ENCODE measurements around the gene SP100. TPM values are rescaled to one million over a fixed set of nuclear protein-coding genes. Genes with fewer than 3 reads are reported as not detected.

SP100 gene
- total and polyA plus RNA-seq, 2 of the 13 experiments (the other 11 are each of a cell fraction or from before 2014, with no cell fraction given), result 12.6 to 16.5 TPM

GRCh38 chr2:230540332-230540731 lies 124.3 kb downstream of the SP100 start:
- no peak overlapping the region for H3K9ac ChIP-seq (ENCODE audit: insufficient read depth, low read depth, low read length)
- no peak overlapping the region for H3K4me2 ChIP-seq (ENCODE audit: low read depth, low read length)
- H2AFZ ChIP-seq (ENCODE audit: low read length), result no peak overlapping the region
- no peak overlapping the region for H3K4me3 ChIP-seq (replicated peaks in 1 of 3; ENCODE audit: insufficient read depth in 1 of 3, low read depth in 2 of 3, low read length in 3 of 3)
- H3K27ac ChIP-seq (ENCODE audit: extremely low read length, insufficient read depth, low read length), result no peak overlapping the region
- no peaks in the 10 kb centered on the region for H3K36me3 ChIP-seq (replicated peaks in 1 of 2; ENCODE audit: control insufficient read depth in 1 of 2, insufficient read depth in 2 of 2, low read length in 2 of 2)
- intact Hi-C loops (cut with micrococcal nuclease; ENCODE audit: unreplicated experiment), result no loop called here
- 5% methylated on average over 1 of the region's 1 CpG for WGBS (ENCODE audit: low lambda C conversion rate)
- FAIRE-seq (no peak), ATAC-seq (no peak), DNase-seq (ENCODE audit: low spot score) (no peak)
- no peaks in the 10 kb centered on the region for H3K9me3 ChIP-seq (ENCODE audit: low read length)
- no TSS peak for BruUV-seq (replicated peaks)
- in situ Hi-C loops (cut with HindIII; ENCODE audit: extremely low pct_ligation_motif_present, low pct_unique_long_range_greater_than_20kb), result no loop called here
- H3K27me3 ChIP-seq (ENCODE audit: control insufficient read depth in 1 of 2, insufficient read depth in 2 of 2, low read length in 2 of 2), result no peaks in the 10 kb centered on the region; a peak in 1 of 5 replicates
- TF ChIP-seq MAFF (IDR thresholded peaks at IDR 0.05; ENCODE audit: low read depth, low read length) (peak; percentile 53), MAFK (conservative IDR thresholded peaks at IDR 0.05 in 1 of 2, IDR thresholded peaks at IDR 0.05 in 1 of 2; ENCODE audit: low read length in 2 of 2) (peak; percentile 68 to 80), BATF2 (CRISPR knock-in tag; IDR thresholded peaks at IDR 0.05) (no peak), ZNF232 (CRISPR knock-in tag; IDR thresholded peaks at IDR 0.05; ENCODE audit: borderline replicate concordance) (no peak)
- CTCF ChIA-PET (ENCODE audit: low intra/inter-chr PET ratio, low total read pairs), result no interaction called here
- H3K79me2 ChIP-seq (ENCODE audit: insufficient read depth, low read length), result no peaks in the 10 kb centered on the region
- POLR2A ChIA-PET, result no interaction called here
- H4K20me1 ChIP-seq (ENCODE audit: insufficient read depth, low read length), result no peaks in the 10 kb centered on the region
- no peaks in the 10 kb centered on the region for H3K4me1 ChIP-seq (ENCODE audit: insufficient read depth, low read length)

- Histone ChIP-seq H3K9ac (ENCODE audit: insufficient read depth, low read depth, low read length) (no peak overlapping the region), H3K4me2 (ENCODE audit: low read depth, low read length) (no peak overlapping the region), H3K4me3 (replicated peaks in 1 of 3; ENCODE audit: insufficient read depth in 1 of 3, low read depth in 2 of 3, low read length in 3 of 3) (no peak overlapping the region), H3K4me1 (ENCODE audit: insufficient read depth, low read length) (no peaks in the 10 kb centered on the region), H4K20me1 (ENCODE audit: insufficient read depth, low read length) (no peaks in the 10 kb centered on the region), H3K27ac (ENCODE audit: extremely low read length, insufficient read depth, low read length) (no peak overlapping the region), H3K9me3 (ENCODE audit: low read length) (no peaks in the 10 kb centered on the region), H3K27me3 (ENCODE audit: control insufficient read depth in 1 of 2, insufficient read depth in 2 of 2, low read length in 2 of 2) (no peaks in the 10 kb centered on the region; a peak in 1 of 5 replicates), H3K36me3 (replicated peaks in 1 of 2; ENCODE audit: control insufficient read depth in 1 of 2, insufficient read depth in 2 of 2, low read length in 2 of 2) (no peaks in the 10 kb centered on the region), H3K79me2 (ENCODE audit: insufficient read depth, low read length) (no peaks in the 10 kb centered on the region), H2AFZ (ENCODE audit: low read length) (no peak overlapping the region)
- WGBS (ENCODE audit: low lambda C conversion rate), result 25% methylated on average over 3 of the region's 3 CpGs
- in situ Hi-C loops (cut with HindIII; ENCODE audit: extremely low pct_ligation_motif_present, low pct_unique_long_range_greater_than_20kb), result no loop called here
- FAIRE-seq (no peak), ATAC-seq (no peak), DNase-seq (ENCODE audit: low spot score) (no peak)
- intact Hi-C loops (cut with micrococcal nuclease; ENCODE audit: unreplicated experiment), result no loop called here
- POLR2A ChIA-PET, result no interaction called here
- no TSS peak for BruUV-seq (replicated peaks)
- TF ChIP-seq SAFB2 (CRISPR knock-in tag; IDR thresholded peaks at IDR 0.05; ENCODE audit: borderline replicate concordance, low read depth), result no peak
- no peak for TF ChIP-seq U2AF1 (optimal IDR thresholded peaks at IDR 0.05; ENCODE audit: low read depth, low read length)
- no peak for TF ChIP-seq HDAC2 (CRISPR knock-in tag; IDR thresholded peaks at IDR 0.05)
- no peak for TF ChIP-seq GLI4 (CRISPR knock-in tag; IDR thresholded peaks at IDR 0.05; ENCODE audit: borderline replicate concordance)
- TF ChIP-seq PAF1 (CRISPR knock-in tag; IDR thresholded peaks at IDR 0.05), result no peak
- no peak for TF ChIP-seq FOSL1 (CRISPR knock-in tag; IDR thresholded peaks at IDR 0.05; ENCODE audit: borderline replicate concordance)
- TF ChIP-seq ZBTB3 (CRISPR knock-in tag; IDR thresholded peaks at IDR 0.05; ENCODE audit: borderline replicate concordance, low read depth), result no peak
- no peak for TF ChIP-seq NCOA1 (CRISPR knock-in tag; IDR thresholded peaks at IDR 0.05)
- TF ChIP-seq ZNF33B (CRISPR knock-in tag; IDR thresholded peaks at IDR 0.05), result no peak
- no peak for TF ChIP-seq REPIN1 (CRISPR knock-in tag; IDR thresholded peaks at IDR 0.05; ENCODE audit: borderline replicate concordance, low read depth)
- no peak for TF ChIP-seq TAF1 (CRISPR knock-in tag; IDR thresholded peaks at IDR 0.05)
- TF ChIP-seq HNRNPUL1 (IDR thresholded peaks at IDR 0.05; ENCODE audit: low read depth, low read length), result no peak
- TF ChIP-seq ZNF891 (CRISPR knock-in tag; IDR thresholded peaks at IDR 0.05), result no peak
- no peak for TF ChIP-seq HMG20B (CRISPR knock-in tag; conservative IDR thresholded peaks at IDR 0.05)
- no peak for TF ChIP-seq ZSCAN21 (CRISPR knock-in tag; IDR thresholded peaks at IDR 0.05; ENCODE audit: borderline replicate concordance)
- no peak for TF ChIP-seq ZNF367 (CRISPR knock-in tag; IDR thresholded peaks at IDR 0.05; ENCODE audit: borderline replicate concordance)
- TF ChIP-seq NFRKB (IDR thresholded peaks at IDR 0.05), result no peak
- no peak for TF ChIP-seq IRX3 (CRISPR knock-in tag; IDR thresholded peaks at IDR 0.05; ENCODE audit: borderline replicate concordance, low read depth)
- CTCF ChIA-PET (ENCODE audit: low intra/inter-chr PET ratio, low total read pairs), result no interaction called here
Observed at GRCh38 chr2:230541934-230542380, 126.0 kb downstream of the SP100 start.

All from HepG2 (cell line).